GM23248 (cell line): ENCODE data around the gene METTL4. TPM values are rescaled to one million over a fixed set of nuclear protein-coding genes. Genes with fewer than 3 reads are reported as not detected.

Experiments
- DNase-seq: peaks from one replicate; pipeline ENCODE4 v3.0.0-alpha.2; 2015
- H2AFZ ChIP-seq: fragments of 200-600 bp; sonication (generic); 2 replicates; pipeline ENCODE4 v1.6.1; 2016; ENCODE audit warnings: antibody characterized with exemption
- H3F3A ChIP-seq: fragments of 200-600 bp; sonication (generic); 2 replicates; pipeline ENCODE4 v1.6.1; 2016; ENCODE audit warnings: mild to moderate bottlenecking, antibody characterized with exemption, mixed run types; ENCODE audit not compliant: insufficient read depth
- H3K27ac ChIP-seq: fragments of 200-600 bp; sonication (generic); 2 replicates; pipeline ENCODE4 v1.5.1; 2016; ENCODE audit warnings: mild to moderate bottlenecking
- H3K27me3 ChIP-seq: fragments of 200-600 bp; sonication (generic); replicated peaks from 2 replicates; pipeline ENCODE4 v1.6.1; 2016; ENCODE audit warnings: mild to moderate bottlenecking; ENCODE audit not compliant: insufficient read depth
- H3K36me3 ChIP-seq: fragments of 200-600 bp; sonication (generic); 2 replicates; pipeline ENCODE4 v1.6.1; 2016; ENCODE audit warnings: low read depth, mild to moderate bottlenecking
- H3K4me1 ChIP-seq: fragments of 200-600 bp; sonication (generic); 2 replicates; pipeline ENCODE4 v1.6.1; 2016; ENCODE audit warnings: mild to moderate bottlenecking; ENCODE audit not compliant: insufficient read depth
- H3K4me2 ChIP-seq: fragments of 200-600 bp; sonication (generic); one replicate; pipeline ENCODE4 v1.6.1; 2016; ENCODE audit warnings: mild to moderate bottlenecking; ENCODE audit not compliant: unreplicated experiment
- H3K4me3 ChIP-seq: fragments of 200-600 bp; sonication (generic); 2 replicates; pipeline ENCODE4 v1.5.1; 2016; ENCODE audit warnings: mild to moderate bottlenecking
- H3K79me2 ChIP-seq: fragments of 200-600 bp; sonication (generic); 2 replicates; pipeline ENCODE4 v1.6.1; 2016; ENCODE audit warnings: mild to moderate bottlenecking; ENCODE audit not compliant: insufficient read depth
- H3K9ac ChIP-seq: fragments of 200-600 bp; sonication (generic); 2 replicates; pipeline ENCODE4 v1.6.1; 2016; ENCODE audit warnings: mild to moderate bottlenecking
- H3K9me2 ChIP-seq: fragments of 200-600 bp; sonication (generic); 2 replicates; pipeline ENCODE4 v1.6.1; 2016; ENCODE audit warnings: mixed run types, mild to moderate bottlenecking, moderate library complexity; ENCODE audit not compliant: insufficient read depth
- H3K9me3 ChIP-seq: fragments of 200-600 bp; sonication (generic); one replicate; pipeline ENCODE4 v1.6.1; 2017; ENCODE audit warnings: low read depth
- H4K20me1 ChIP-seq: fragments of 200-600 bp; sonication (generic); 2 replicates; pipeline ENCODE4 v1.6.0; 2016; ENCODE audit not compliant: insufficient read depth
- EZH2 ChIP-seq: fragments of 200-600 bp; sonication (generic); IDR thresholded peaks from 2 replicates; pipeline ENCODE4 v1.6.1; 2018; ENCODE audit warnings: antibody characterized with exemption, mild to moderate bottlenecking; ENCODE audit not compliant: insufficient read depth, poor library complexity, severe bottlenecking
- EZH2phosphoT487 ChIP-seq: fragments of 200-600 bp; sonication (generic); IDR thresholded peaks from 2 replicates; pipeline ENCODE4 v1.6.1; 2018; ENCODE audit warnings: antibody characterized with exemption, moderate library complexity, mild to moderate bottlenecking, low read depth; ENCODE audit not compliant: insufficient read depth
- WGBS, 2 experiments: methylation state at CpG; one replicate each; pipeline ENCODE4 v1.1.6; 2015 to 2017; ENCODE audit warnings: low lambda C conversion rate in 2 of 2, low coverage in 1 of 2; ENCODE audit errors: missing lambda C conversion rate in 2 of 2; 5-methylcytosine and 5-hydroxymethylcytosine counted together
- in situ Hi-C: fragments of 300-500 bp; cut with MboI; formaldehyde crosslinking; loops from 2 replicates; pipeline ENCODE4 v1.15.0; 2020
- polyA plus RNA-seq: library from polyadenylated mRNA; unstranded; fragments of >200 nt; fragmentation: Nextera tagmentation; extraction: Ambion mirVana; gene quantifications from 2 replicates; pipeline ENCODE4 v1.2.1, GENCODE V29; 2016
- total RNA-seq: library from RNA; depleted of rRNA; stranded (reverse); fragments of >200 nt; shearing (Covaris generic); gene quantifications from 2 replicates; pipeline ENCODE4 v1.2.3, GENCODE V29; 2014

METTL4 gene
- total and polyA plus RNA-seq, 2 experiments from 2014 or later, result 5.6 to 9.9 TPM

- Histone ChIP-seq H3K4me3 (no peak overlapping the region), H3K27ac (no peak overlapping the region), H3K9ac (no peak overlapping the region), H3K9me2 (no peaks in the 10 kb centered on the region; the same call in 1 of the 2 replicates), H3K79me2 (no peaks in the 10 kb centered on the region), H3K4me1 (no peaks in the 10 kb centered on the region), H2AFZ (no peak overlapping the region), H3K4me2 (no peak overlapping the region), H3K36me3 (no peaks in the 10 kb centered on the region), H3K27me3 (no peaks in the 10 kb centered on the region), H3K9me3 (no peaks in the 10 kb centered on the region), H3F3A (no peaks in the 10 kb centered on the region), H4K20me1 (no peaks in the 10 kb centered on the region)
- no peak for TF ChIP-seq EZH2phosphoT487
- no peak for TF ChIP-seq EZH2
- WGBS, 2 experiments, result 78 to 84% methylated on average over 4 of the region's 4 CpGs
- in situ Hi-C loops, result loop anchor here (10.0 to 25.0 kb wide), 2 partner anchors 57 to 110 kb away; no protein-coding TSS in a partner anchor
- no peak for DNase-seq
Observed at GRCh38 chr18:2522112-2522511, 49.2 kb downstream of the METTL4 start.

GRCh38 chr18:2518473-2518872, 52.8 kb downstream of the METTL4 start:
- TF ChIP-seq EZH2 (no peak), EZH2phosphoT487 (no peak)
- Histone ChIP-seq H3K27ac (no peak overlapping the region), H3K9me3 (no peaks in the 10 kb centered on the region), H3K9me2 (no peaks in the 10 kb centered on the region; the same call in 1 of the 2 replicates), H2AFZ (no peak overlapping the region), H3K4me2 (no peak overlapping the region), H4K20me1 (no peaks in the 10 kb centered on the region), H3K36me3 (no peaks in the 10 kb centered on the region), H3K27me3 (no peaks in the 10 kb centered on the region), H3K4me3 (no peak overlapping the region), H3K79me2 (no peaks in the 10 kb centered on the region), H3K9ac (no peak overlapping the region), H3F3A (peaks cover 24% of the 10 kb centered on the region), H3K4me1 (peaks cover 24% of the 10 kb centered on the region)
- WGBS, 2 experiments, result 76 to 80% methylated on average over 5 of the region's 5 CpGs
- in situ Hi-C loops, result loop anchor here (25.0 kb wide), 1 partner anchor 106 kb away; no protein-coding TSS in a partner anchor
- DNase-seq, result no peak

- Histone ChIP-seq H3K4me2 (peak overlapping the region; percentile 50), H3K79me2 (no peaks in the 10 kb centered on the region), H3K9me2 (no peaks in the 10 kb centered on the region), H3K27ac (peak overlapping the region; percentile 88), H3K9ac (peak overlapping the region; percentile 58), H3K9me3 (no peaks in the 10 kb centered on the region), H2AFZ (peak overlapping the region; percentile 42), H3K36me3 (no peaks in the 10 kb centered on the region), H4K20me1 (no peaks in the 10 kb centered on the region), H3K4me3 (peak overlapping the region; percentile 13), H3K4me1 (peaks cover 24% of the 10 kb centered on the region), H3F3A (peaks cover 24% of the 10 kb centered on the region), H3K27me3 (no peaks in the 10 kb centered on the region)
- no peak for TF ChIP-seq EZH2phosphoT487
- no peak for TF ChIP-seq EZH2
- WGBS, 2 experiments, result 31 to 32% methylated on average over 5 of the region's 5 CpGs
- in situ Hi-C loops, result loop anchor here (25.0 kb wide), 1 partner anchor 104 kb away; no protein-coding TSS in a partner anchor
- peak; percentile 95 for DNase-seq
Observed at GRCh38 chr18:2515908-2516625, 55.2 kb downstream of the METTL4 start.

GRCh38 chr18:2515171-2515787, 56.0 kb downstream of the METTL4 start:
- Histone ChIP-seq H3K4me2 (peak overlapping the region; percentile 50), H4K20me1 (no peaks in the 10 kb centered on the region), H3K9me2 (no peaks in the 10 kb centered on the region), H3K27ac (peak overlapping the region; percentile 88), H3K9me3 (no peaks in the 10 kb centered on the region), H3K9ac (peak overlapping the region; percentile 58), H3K27me3 (no peaks in the 10 kb centered on the region), H2AFZ (no peak overlapping the region), H3K79me2 (no peaks in the 10 kb centered on the region), H3K36me3 (no peaks in the 10 kb centered on the region), H3F3A (peaks cover 24% of the 10 kb centered on the region), H3K4me3 (peak overlapping the region; percentile 13), H3K4me1 (peaks cover 24% of the 10 kb centered on the region)
- 0% methylated on average over 1 of the region's 1 CpG for WGBS, 2 experiments
- TF ChIP-seq EZH2 (no peak), EZH2phosphoT487 (no peak)
- DNase-seq, result peak; percentile 89
- in situ Hi-C loops, result loop anchor here (25.0 kb wide), 1 partner anchor 103 kb away; no protein-coding TSS in a partner anchor
